NCI-H2227 (cell line): ENCODE measurements around the gene ACRV1.

Experiments used
- DNase-seq: peaks from one replicate; lab custom pipeline; 2025; ENCODE audit not compliant: unreplicated experiment; lab: John Stamatoyannopoulos, UW

Gene ACRV1

DNA sequence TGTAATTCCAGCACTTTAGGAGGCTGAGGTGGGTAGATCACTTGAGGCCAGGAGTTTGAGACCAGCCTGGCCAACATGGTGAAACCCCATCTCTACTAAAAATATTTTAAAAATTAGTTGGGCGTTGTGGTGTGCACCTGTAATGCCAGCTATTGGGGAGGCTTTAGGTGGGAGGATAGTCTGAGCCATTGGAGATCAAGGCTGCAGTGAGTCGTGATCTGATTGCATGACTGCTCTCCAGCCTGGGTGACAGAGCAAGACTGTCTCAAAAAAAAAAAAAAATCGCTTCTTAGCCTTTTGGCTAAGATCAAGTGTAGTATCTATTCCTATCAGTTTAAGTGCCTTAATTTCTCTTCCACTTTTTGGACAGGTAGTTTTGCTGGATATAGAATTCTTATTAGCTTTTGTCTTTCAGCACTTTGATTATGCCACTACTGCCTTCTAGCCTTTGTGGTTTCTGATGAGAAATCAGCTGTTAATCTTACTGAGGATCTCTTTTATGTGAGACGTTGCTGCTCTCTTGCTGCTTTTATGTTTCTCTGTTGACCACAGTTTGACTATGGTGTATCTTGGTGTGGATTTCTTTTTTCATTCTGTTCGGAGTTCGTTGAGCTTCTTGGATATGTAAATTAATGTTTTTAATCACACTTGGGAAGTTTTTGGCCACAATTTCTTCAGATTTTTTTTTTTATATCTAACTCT is 31.0 kb downstream of the ACRV1 start:
- DNase-seq: no peak

DNA sequence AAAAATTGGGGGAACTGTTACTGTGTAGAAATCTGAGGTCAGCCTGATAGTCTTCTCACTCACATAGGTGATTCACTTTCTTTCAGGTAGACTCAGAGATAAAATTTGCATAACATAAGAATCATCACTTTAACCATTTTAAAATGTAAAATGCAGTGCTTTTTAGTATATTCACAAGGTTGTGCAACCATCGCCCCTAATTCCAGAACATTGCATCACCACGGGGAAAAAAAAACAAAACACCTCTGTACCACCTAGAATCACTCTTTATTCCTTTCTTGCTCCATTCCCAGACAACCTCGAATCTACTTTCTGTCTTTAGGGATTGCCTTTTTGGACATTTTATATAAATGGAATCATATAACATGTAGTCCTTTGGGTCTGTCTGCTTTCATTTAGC is 34.8 kb downstream of the ACRV1 start:
- no peak for DNase-seq

DNA sequence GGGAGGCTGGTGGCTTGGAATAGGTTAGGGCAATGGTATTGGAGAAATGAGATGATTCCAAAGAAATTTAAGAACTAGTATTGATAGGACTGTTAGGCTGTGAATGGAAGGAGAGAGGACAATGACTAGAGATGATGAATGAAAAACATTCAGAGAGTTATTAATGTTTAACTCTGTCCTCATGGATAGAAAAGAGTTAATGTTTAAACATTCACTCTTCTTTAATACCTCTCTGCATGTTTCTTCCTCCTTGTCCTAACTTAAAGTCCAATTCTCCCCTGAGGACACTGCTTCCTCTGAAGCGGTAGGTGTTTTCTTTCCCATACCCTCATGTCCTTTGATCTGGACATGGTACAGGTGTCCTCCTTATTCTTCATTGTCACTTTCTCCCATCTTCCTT is 42.3 kb downstream of the ACRV1 start:
- no peak for DNase-seq

GRCh38 chr11:125637840-125638239 is 42.8 kb downstream of the ACRV1 start:
- DNase-seq: no peak

DNA sequence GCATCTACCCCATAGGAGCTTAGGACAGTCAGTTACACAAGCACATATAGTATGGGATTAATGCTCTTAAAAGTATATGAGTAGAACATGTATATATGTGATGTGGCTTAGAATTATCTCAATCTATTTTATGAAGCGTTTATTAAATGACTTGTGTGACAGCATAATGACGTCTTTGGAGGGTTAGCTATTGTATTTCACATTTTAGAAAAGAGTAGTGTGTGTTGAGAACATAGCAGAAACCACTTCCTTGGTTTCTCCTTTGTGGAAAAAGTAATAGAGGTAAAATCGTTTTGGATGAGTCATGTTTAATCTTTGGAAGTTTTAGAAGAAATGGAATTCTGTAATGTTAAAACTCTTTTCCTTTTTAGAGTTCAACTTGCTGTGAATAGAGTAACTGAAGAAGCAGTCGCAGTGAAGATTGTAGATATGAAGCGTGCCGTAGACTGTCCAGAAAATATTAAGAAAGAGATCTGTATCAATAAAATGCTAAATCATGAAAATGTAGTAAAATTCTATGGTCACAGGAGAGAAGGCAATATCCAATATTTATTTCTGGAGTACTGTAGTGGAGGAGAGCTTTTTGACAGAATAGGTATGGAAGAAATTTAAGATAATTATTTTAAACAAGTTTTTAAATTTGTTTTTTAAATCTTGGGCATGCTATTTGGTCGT is 53.3 kb downstream of the ACRV1 start:
- no peak for DNase-seq

GRCh38 chr11:125626288-125626950 is 54.2 kb downstream of the ACRV1 start:
- peak; percentile 87 for DNase-seq

- peak; percentile 94 for DNase-seq
These were observed 54.9 kb downstream of the ACRV1 start for GRCh38 chr11:125625630-125626287.

GRCh38 chr11:125625225-125625629 is 55.4 kb downstream of the ACRV1 start:
- DNase-seq: no peak

GRCh38 chr11:125624756-125625213 is 55.9 kb downstream of the ACRV1 start, which contains the start of gene CHEK1:
CHEK1 (plus strand) TSS chr11:125625163; CDS start chr11:125626769, 1,606 bp downstream.
- no peak for DNase-seq

DNA sequence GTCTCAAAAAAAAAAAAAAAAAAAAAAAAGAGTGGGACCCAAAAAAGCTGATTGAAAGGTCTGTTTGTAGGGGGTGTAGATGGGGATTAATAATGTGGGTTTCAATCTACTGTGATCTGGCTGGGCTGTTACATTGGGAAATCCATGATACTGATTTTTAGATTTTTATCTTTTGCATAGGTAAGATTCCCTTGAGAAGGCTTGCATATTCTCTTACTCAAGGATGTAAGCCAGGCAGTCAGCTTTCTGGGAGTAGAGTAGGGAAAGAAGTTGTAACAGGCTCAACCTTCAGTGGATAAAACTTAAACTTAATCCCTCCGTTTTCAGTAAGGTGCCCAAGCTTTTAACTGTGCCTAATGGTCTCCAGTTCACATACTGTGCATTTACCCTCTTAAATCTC is 57.6 kb downstream of the ACRV1 start:
- DNase-seq: no peak

DNA sequence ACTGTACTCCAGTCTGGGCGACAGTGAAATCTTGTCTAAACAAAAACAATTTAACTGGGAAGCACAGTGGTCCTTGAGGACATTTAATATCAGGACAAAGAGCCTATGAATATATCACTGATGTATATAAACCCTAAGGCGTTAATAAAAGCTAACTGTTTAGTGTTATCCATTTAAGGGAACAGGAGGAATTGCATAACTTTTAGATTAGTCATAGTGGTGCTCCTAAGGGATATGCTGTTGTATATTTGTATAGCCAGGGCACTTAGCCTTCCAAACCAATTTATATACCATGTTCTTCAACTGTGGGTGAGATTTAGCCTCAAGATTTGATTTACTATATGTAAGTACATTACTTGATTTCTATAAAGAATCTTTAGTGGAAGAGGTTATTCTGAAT is 58.7 kb downstream of the ACRV1 start:
- DNase-seq: no peak
